LNCaP clone FGC (cell line): Measurements from ENCODE around the gene TPRKB.

Experiments
- DNase-seq: peaks from one replicate; pipeline ENCODE4 v3.0.0-alpha.2; 2011; ENCODE audit warnings: low read depth
- H3K4me3 ChIP-seq: 2 replicates; pipeline ENCODE4 v1.5.1; 2011; ENCODE audit warnings: mild to moderate bottlenecking, low read depth, low read length, control low read depth
- TF ChIP-seq, protein P1 (sequence below): IDR thresholded peaks from 2 replicates; pipeline ENCODE4 v1.5.1; 2012; ENCODE audit warnings: mild to moderate bottlenecking; ENCODE audit not compliant: control insufficient read depth, insufficient read depth; ENCODE audit errors: extremely low read depth

The TPRKB gene

GRCh38 chr2:73717251-73717606 lies 19.9 kb downstream of the TPRKB start:
- H3K4me3 ChIP-seq = no peak overlapping the region
- TF ChIP-seq, protein P1, sequence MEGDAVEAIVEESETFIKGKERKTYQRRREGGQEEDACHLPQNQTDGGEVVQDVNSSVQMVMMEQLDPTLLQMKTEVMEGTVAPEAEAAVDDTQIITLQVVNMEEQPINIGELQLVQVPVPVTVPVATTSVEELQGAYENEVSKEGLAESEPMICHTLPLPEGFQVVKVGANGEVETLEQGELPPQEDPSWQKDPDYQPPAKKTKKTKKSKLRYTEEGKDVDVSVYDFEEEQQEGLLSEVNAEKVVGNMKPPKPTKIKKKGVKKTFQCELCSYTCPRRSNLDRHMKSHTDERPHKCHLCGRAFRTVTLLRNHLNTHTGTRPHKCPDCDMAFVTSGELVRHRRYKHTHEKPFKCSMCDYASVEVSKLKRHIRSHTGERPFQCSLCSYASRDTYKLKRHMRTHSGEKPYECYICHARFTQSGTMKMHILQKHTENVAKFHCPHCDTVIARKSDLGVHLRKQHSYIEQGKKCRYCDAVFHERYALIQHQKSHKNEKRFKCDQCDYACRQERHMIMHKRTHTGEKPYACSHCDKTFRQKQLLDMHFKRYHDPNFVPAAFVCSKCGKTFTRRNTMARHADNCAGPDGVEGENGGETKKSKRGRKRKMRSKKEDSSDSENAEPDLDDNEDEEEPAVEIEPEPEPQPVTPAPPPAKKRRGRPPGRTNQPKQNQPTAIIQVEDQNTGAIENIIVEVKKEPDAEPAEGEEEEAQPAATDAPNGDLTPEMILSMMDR = no peak
- no peak for DNase-seq

DNA sequence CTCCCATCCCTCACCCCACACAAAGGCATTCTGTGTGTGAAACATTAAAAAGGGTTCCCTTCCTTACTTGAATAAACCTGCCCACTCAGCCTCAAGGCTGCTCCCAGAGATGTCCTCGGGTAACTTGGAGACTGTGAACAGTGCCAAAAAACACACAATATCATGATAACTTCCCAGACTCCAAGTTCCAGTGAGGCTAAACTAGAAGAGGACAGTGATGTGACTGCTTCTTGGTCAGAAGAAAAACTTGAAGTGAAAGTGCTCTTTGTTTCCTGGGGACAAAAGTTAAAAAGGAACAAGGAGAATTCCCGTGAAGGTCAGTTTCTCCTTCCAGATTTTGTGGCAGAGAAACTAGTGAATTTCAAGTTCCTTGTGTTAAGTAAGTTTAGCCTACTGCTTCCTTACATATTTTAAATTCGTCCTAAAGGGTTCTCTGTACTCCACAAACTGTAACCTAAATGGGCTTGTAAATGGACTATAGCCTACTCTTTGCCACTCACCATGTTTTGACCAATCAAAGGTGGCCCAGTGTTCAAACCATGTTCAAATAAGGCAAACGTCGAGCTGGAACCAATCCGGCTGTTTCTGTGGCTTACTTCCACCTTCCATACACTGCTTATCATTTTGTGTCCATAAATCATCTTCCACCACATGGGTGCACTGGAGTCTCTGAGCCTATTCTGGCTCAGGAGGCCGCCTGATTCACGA lies 20.4 kb downstream of the TPRKB start:
- TF ChIP-seq, protein P1 = no peak
- DNase-seq = no peak
- no peak overlapping the region for H3K4me3 ChIP-seq

- H3K4me3 ChIP-seq = no peak overlapping the region
- no peak for DNase-seq
- TF ChIP-seq, protein P1 = no peak
These were observed 23.1 kb downstream of the TPRKB start for GRCh38 chr2:73714091-73714490.

GRCh38 chr2:73708527-73708926 lies 28.6 kb downstream of the TPRKB start:
- H3K4me3 ChIP-seq = no peak overlapping the region
- TF ChIP-seq, protein P1 = no peak

GRCh38 chr2:73707636-73708035 lies 29.5 kb downstream of the TPRKB start:
- no peak for DNase-seq
- H3K4me3 ChIP-seq = no peak overlapping the region
- TF ChIP-seq, protein P1 = no peak

More at GRCh38 chr2:73708527-73708926, 28.6 kb downstream of the TPRKB start:
- DNase-seq = no peak

- H3K4me3 ChIP-seq = no peak overlapping the region
- TF ChIP-seq, protein P1 = no peak
- no peak for DNase-seq
These were observed 30.1 kb downstream of the TPRKB start for GRCh38 chr2:73707058-73707457.

DNA sequence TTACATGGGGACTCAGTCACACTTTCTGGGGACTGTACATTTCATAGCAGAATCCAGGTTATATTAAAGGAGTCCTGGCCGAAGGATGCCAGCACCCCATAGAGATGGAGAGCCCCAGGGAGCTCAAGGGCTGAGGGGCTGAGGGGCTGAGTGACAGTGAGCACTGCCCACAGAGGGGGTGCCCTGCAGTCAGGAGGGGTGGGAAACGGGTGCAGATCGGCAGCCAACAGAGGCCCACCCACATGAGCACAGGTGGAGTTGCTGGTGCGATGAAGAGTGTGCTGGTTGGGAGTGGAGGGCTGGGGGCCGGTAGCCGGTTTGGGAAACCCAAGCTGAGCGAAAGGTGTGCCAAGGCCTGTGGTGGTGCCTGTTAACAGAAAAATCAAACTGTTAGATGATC lies 32.1 kb downstream of the TPRKB start:
- no peak overlapping the region for H3K4me3 ChIP-seq
- TF ChIP-seq, protein P1 = no peak
- DNase-seq = no peak
